ENCODE measurements around the gene CLEC6A.

The CLEC6A gene

DNA sequence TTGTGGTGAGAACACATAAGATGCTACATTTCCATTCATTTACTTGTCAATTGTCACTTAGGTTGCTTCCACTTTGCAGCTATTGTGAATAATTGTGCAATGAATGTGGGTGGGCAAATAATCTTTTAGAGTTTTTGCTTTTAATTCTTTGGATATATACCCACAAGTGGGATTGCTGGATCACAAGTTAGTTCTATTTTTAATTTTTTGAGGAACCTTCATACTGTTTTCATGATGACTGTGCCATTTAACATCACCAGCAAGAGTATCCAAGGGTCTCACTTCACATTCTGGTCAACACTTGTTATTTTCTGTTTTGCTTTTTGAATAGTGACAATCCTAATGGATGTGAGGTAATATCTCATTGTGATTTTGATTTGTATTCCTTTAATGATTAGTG, 10.5 kb downstream of the CLEC6A start:
- CTCF ChIA-PET, result no interaction called here
- TF ChIP-seq, protein P1, sequence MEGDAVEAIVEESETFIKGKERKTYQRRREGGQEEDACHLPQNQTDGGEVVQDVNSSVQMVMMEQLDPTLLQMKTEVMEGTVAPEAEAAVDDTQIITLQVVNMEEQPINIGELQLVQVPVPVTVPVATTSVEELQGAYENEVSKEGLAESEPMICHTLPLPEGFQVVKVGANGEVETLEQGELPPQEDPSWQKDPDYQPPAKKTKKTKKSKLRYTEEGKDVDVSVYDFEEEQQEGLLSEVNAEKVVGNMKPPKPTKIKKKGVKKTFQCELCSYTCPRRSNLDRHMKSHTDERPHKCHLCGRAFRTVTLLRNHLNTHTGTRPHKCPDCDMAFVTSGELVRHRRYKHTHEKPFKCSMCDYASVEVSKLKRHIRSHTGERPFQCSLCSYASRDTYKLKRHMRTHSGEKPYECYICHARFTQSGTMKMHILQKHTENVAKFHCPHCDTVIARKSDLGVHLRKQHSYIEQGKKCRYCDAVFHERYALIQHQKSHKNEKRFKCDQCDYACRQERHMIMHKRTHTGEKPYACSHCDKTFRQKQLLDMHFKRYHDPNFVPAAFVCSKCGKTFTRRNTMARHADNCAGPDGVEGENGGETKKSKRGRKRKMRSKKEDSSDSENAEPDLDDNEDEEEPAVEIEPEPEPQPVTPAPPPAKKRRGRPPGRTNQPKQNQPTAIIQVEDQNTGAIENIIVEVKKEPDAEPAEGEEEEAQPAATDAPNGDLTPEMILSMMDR (conservative IDR thresholded peaks at IDR 0.05; ENCODE audit: low read depth), result no peak
- no peak overlapping the region for H3K27ac ChIP-seq
- POLR2A ChIA-PET (ENCODE audit: low non-redundant PET), result no interaction called here
- no peak for DNase-seq (ENCODE audit: low spot score)

DNA sequence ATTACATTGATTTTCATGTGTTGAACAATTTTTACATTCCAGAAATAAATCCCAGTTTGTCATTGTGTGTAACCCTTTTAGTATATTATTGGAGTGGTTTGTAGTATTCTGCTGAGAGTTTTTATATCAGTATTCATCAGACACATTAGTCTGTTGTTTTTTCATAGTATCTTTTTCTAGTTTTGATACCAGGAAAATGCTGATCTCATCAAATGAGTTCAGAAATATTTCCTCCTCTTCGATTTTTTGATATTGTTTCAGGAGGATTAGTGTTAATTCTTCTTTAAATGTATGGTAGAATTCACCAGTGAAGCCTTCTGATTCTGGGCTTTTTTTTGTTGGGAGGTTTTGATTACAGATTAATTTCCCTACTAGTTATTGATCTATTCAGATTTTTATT, 15.3 kb downstream of the CLEC6A start:
- TF ChIP-seq, protein P1 (conservative IDR thresholded peaks at IDR 0.05; ENCODE audit: low read depth), result no peak
- DNase-seq (ENCODE audit: low spot score), result no peak
- POLR2A ChIA-PET (ENCODE audit: low non-redundant PET), result no interaction called here
- CTCF ChIA-PET, result no interaction called here
- H3K27ac ChIP-seq, result no peak overlapping the region

DNA sequence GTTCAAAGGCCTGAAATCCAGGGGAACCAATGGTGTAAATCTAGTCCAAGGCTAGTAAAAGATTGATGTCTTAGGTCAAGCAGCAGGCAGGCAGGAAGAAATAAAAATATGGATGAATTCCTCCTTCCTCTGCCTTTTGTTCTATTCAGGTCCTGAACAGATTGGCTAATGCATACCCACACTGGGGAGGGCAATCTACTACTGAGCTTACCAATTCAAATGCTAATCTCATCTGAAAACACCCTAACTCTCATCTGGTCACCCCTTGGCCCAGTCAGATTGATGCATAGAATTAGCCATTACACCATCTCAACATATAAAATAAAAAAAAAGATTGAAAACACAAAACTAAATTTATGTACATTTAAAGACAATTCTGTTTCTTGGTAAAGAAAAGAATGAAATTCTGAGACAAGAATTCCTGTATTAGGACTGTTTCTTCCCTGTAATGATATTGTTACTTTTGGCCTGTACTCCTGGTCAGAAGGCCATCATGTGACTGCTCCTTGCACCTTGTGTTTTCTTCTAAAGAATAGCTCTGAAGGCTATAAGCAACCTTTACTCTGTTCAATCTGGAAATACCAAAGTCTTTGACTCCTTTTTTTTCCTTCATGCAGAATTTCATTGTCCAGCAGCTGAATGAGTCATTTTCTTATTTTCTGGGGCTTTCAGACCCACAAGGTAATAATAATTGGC, 19.9 kb downstream of the CLEC6A start:
- DNase-seq (ENCODE audit: low spot score), result no peak
- POLR2A ChIA-PET (ENCODE audit: low non-redundant PET), result no interaction called here
- no peak overlapping the region for H3K27ac ChIP-seq
- CTCF ChIA-PET, result no interaction called here
- TF ChIP-seq, protein P1 (conservative IDR thresholded peaks at IDR 0.05; ENCODE audit: low read depth), result no peak

DNA sequence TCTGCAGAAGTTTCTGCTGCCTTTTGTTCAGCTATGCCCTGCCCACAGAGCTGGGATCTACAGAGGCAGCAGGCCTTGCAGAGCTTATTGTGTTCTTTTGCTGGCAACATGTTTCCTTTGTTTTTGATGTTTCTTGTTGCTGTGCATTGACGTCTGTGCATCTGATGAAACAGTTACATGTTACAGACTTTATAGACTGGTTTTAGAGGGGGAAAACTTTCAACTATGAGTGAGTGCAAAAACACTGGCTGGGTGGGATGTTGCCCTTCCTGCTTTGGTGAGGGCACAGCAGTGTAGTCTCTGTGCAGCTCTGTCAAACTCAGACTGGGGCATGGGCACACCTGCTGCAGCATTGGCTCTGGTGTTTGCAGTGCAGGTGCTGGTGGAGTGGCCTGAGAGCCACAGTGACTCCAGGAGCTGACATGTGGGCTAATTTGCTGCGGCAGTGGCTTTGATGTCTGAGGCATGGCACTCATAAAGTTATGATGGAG, 26.9 kb downstream of the CLEC6A start:
- CTCF ChIA-PET, result no interaction called here
- TF ChIP-seq, protein P1 (conservative IDR thresholded peaks at IDR 0.05; ENCODE audit: low read depth), result no peak
- DNase-seq (ENCODE audit: low spot score), result no peak
- POLR2A ChIA-PET (ENCODE audit: low non-redundant PET), result no interaction called here
- H3K27ac ChIP-seq, result no peak overlapping the region

DNA sequence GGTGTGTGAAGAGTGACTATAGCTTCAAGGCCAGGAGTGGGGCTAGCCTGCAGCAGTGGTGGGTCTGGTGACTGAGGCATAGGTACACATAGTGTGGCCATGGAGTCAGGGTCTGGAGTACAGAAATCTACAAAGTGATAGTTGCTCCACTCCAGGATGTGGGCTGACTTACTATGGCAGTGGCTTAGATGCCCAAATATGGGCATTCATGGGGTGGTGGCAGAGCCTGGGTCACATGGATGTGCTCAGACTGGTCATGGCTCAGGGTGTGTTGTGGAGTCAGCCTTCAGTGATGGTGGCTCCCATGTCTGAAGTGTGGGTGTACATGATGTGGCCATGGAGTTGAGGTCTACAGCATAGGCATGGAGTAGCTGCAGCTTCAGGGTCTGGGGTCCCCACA, 27.3 kb downstream of the CLEC6A start:
- ChIA-PET POLR2A (ENCODE audit: low non-redundant PET) (no interaction called here), CTCF (no interaction called here)
- no peak for DNase-seq (ENCODE audit: low spot score)
- TF ChIP-seq, protein P1 (conservative IDR thresholded peaks at IDR 0.05; ENCODE audit: low read depth), result no peak
- H3K27ac ChIP-seq, result no peak overlapping the region

DNA sequence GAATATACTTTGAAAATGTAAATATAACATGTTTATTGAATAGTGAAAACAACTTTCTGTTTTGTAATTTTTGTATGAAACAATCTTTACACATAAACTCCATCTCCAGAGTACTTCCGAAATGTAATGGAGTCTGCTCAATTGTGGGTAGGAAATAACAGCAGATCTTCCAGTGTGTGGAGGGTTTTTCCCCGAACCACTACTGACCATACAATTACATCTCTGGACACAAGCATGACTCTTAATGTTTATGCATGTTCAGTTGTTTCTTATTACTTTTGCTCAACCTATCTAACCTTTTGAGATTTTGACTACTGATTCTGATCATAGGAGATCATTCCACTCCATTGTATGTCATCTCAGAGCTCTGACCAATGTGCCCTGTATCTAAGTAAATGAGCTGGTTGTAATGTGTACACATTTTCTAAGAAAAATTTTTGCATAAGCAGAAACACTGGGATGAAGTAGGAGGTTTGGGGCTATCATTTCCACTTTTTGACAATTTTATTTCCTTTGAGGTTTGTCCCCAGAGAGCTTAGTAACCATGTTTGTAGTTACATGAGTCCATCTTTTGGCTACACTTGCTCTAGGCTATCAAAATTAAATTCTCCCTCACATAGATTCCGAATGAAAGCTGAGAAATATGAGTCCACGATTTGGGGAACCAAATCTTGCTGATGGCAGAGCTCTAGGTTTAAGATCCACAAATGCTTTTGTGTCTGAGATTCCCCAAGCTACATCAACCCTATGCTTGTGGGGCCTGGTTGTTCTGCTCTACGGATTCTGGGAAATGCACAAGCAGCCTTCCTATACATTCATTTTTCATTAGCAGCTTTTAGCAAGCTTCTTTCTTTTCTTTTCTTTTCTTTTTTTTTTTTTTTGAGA, 36.1 kb downstream of the CLEC6A start:
- TF ChIP-seq, protein P1 (conservative IDR thresholded peaks at IDR 0.05; ENCODE audit: low read depth), result no peak

More for the DNA sequence above, 36.1 kb downstream of the CLEC6A start:
- POLR2A ChIA-PET (ENCODE audit: low non-redundant PET), result no interaction called here
- DNase-seq (ENCODE audit: low spot score), result no peak
- no peak overlapping the region for H3K27ac ChIP-seq
- CTCF ChIA-PET, result no interaction called here
